Fibroblast of peridontal ligament (primary cell): Measurements from ENCODE around the gene C1orf105.
"Not testable (repeated sequence)": the region's sequence is repeated elsewhere in the genome, so short reads cannot be mapped to it uniquely, and the experiment has no call there.

ENCODE experiments used
- DNase-seq: peaks from one replicate; pipeline ENCODE4 v3.0.0-alpha.2; 2010; ENCODE audit errors: extremely low read depth

C1orf105 gene

GRCh38 chr1:172487550-172487949, 67.1 kb downstream of the C1orf105 start:
- DNase-seq = no peak

- DNase-seq = no peak
These were observed 67.9 kb downstream of the C1orf105 start for GRCh38 chr1:172488393-172488792.

- peak; percentile 11 for DNase-seq
These were observed 69.4 kb downstream of the C1orf105 start for GRCh38 chr1:172489847-172490246.

GRCh38 chr1:172492421-172492820, 71.9 kb downstream of the C1orf105 start:
- DNase-seq = no peak

- no peak for DNase-seq
These were observed 73.7 kb downstream of the C1orf105 start for GRCh38 chr1:172494166-172494565.

GRCh38 chr1:172496127-172496526, 75.6 kb downstream of the C1orf105 start:
- not testable (repeated sequence) for DNase-seq

- DNase-seq = no peak
These were observed 76.2 kb downstream of the C1orf105 start for GRCh38 chr1:172496678-172497077.

- peak; percentile 16 for DNase-seq
These were observed 76.7 kb downstream of the C1orf105 start for GRCh38 chr1:172497230-172497629.

- no peak for DNase-seq
These were observed 78.4 kb downstream of the C1orf105 start for GRCh38 chr1:172498857-172499256.

- no peak for DNase-seq
These were observed 79.2 kb downstream of the C1orf105 start for GRCh38 chr1:172499636-172500141.

GRCh38 chr1:172500207-172500606, 79.7 kb downstream of the C1orf105 start:
- DNase-seq = no peak

- no peak for DNase-seq
These were observed 87.3 kb downstream of the C1orf105 start for GRCh38 chr1:172507741-172508140.

- DNase-seq = no peak
These were observed 90.0 kb downstream of the C1orf105 start for GRCh38 chr1:172510479-172510878.

- DNase-seq = no peak
These were observed 92.1 kb downstream of the C1orf105 start for GRCh38 chr1:172512591-172512990.

GRCh38 chr1:172513479-172513878, 93.0 kb downstream of the C1orf105 start:
- no peak for DNase-seq

- DNase-seq = no peak
These were observed 93.6 kb downstream of the C1orf105 start for GRCh38 chr1:172514108-172514507.

- no peak for DNase-seq
These were observed 95.0 kb downstream of the C1orf105 start for GRCh38 chr1:172515436-172515835.

- no peak for DNase-seq
These were observed 95.4 kb downstream of the C1orf105 start for GRCh38 chr1:172515927-172516326.

- no peak for DNase-seq
These were observed 96.6 kb downstream of the C1orf105 start for GRCh38 chr1:172517081-172517480.

GRCh38 chr1:172517545-172517944, 97.1 kb downstream of the C1orf105 start:
- no peak for DNase-seq
